Measurements from ENCODE around the gene CARF.

CARF gene

GRCh38 chr2:202918860-202919259 is 6.8 kb downstream of the CARF start:
- DNase-seq (ENCODE audit: low read depth) = no peak
- no peak for TF ChIP-seq CTCF (conservative IDR thresholded peaks at IDR 0.05; ENCODE audit: low read depth, low read length)
- no peak overlapping the region for H3K4me3 ChIP-seq (ENCODE audit: low read length)

- no peak for DNase-seq (ENCODE audit: low read depth)
- H3K4me3 ChIP-seq (ENCODE audit: low read length) = no peak overlapping the region
- TF ChIP-seq CTCF (conservative IDR thresholded peaks at IDR 0.05; ENCODE audit: low read depth, low read length) = no peak
These were observed 20.5 kb downstream of the CARF start for GRCh38 chr2:202932425-202933138.

DNA sequence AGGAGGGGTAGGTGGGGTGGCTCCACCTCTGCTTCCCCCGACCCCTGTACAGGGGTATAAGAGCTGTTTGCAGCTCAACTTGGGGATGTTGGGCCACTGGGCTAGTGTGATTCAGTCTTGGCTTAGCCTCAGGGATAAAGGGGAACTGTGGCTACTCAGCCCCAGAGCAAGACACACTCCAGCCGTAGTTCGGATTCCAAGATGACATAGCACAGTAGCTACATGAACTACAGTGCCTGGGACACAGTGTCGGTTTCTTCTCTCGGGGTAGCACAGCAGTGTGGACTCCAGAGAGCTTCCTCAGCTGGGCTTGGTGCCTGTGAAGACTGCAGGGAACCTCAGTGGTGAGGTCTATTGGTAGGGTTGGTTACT is 21.1 kb downstream of the CARF start:
- H3K4me3 ChIP-seq (ENCODE audit: low read length) = no peak overlapping the region
- no peak for DNase-seq (ENCODE audit: low read depth)
- no peak for TF ChIP-seq CTCF (conservative IDR thresholded peaks at IDR 0.05; ENCODE audit: low read depth, low read length)

DNA sequence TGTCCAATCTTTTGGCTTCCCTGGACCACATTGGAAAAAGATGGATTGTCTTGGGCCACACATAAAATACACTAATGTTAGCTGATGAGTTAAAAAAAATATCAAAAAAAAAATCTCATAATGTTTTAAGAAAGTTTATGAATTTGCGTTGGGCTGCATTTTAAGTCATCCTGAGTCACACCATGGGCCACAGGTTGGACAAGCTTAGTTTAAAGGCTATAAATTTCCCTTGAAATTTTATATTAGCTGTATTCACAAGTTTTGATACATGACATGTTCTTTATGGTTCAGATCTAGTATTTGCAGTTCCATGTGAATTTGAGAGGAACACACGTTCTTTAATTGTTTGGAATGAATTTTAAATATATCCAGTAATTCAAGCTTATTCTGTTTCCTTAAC is 21.9 kb downstream of the CARF start:
- no peak for DNase-seq (ENCODE audit: low read depth)
- no peak overlapping the region for H3K4me3 ChIP-seq (ENCODE audit: low read length)
- no peak for TF ChIP-seq CTCF (conservative IDR thresholded peaks at IDR 0.05; ENCODE audit: low read depth, low read length)

DNA sequence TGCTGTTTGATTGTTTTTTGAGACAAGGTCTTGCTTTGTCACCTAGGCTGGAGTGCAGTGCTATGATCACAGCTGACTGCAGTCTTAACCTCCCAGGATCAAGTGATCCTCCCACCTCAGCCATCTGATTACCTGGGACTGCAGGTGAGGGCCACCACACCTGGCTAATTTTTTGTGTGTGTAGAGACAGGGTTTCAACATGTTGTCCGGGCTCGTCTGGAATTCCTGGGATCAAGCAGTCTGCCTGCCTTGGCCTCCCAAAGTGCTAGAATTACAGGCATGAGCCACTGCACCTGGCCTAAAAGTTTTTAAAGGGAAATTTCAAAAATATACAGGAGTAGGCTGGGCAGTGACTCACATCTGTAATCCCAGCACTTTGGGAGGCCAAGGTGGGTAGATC is 22.4 kb downstream of the CARF start:
- no peak for TF ChIP-seq CTCF (conservative IDR thresholded peaks at IDR 0.05; ENCODE audit: low read depth, low read length)
- no peak for DNase-seq (ENCODE audit: low read depth)
- no peak overlapping the region for H3K4me3 ChIP-seq (ENCODE audit: low read length)

GRCh38 chr2:202938960-202939359 is 26.9 kb downstream of the CARF start:
- no peak for DNase-seq (ENCODE audit: low read depth)
- no peak overlapping the region for H3K4me3 ChIP-seq (ENCODE audit: low read length)
- TF ChIP-seq CTCF (conservative IDR thresholded peaks at IDR 0.05; ENCODE audit: low read depth, low read length) = no peak

- TF ChIP-seq CTCF (conservative IDR thresholded peaks at IDR 0.05; ENCODE audit: low read depth, low read length) = no peak
- H3K4me3 ChIP-seq (ENCODE audit: low read length) = no peak overlapping the region
- no peak for DNase-seq (ENCODE audit: low read depth)
These were observed 29.7 kb downstream of the CARF start for GRCh38 chr2:202941771-202942170.
